H9 (cell line): ENCODE results near the gene TGFB3. TPM values are rescaled to one million over a fixed set of nuclear protein-coding genes. Genes with fewer than 3 reads are reported as not detected.

Source experiments
- DNase-seq: peaks from one replicate; pipeline ENCODE4 v3.0.0-alpha.2; 2017
- H2AFZ ChIP-seq: one replicate; pipeline ENCODE4 v1.6.1; 2013; ENCODE audit warnings: mild to moderate bottlenecking, low read length, control low read depth, moderate library complexity
- H2AK5ac ChIP-seq: 2 replicates; pipeline ENCODE4 v1.6.1; 2013; ENCODE audit warnings: low read length, control low read depth, mixed read lengths; ENCODE audit not compliant: insufficient read length
- H2BK120ac ChIP-seq: one replicate; pipeline ENCODE4 v1.6.1; 2013; ENCODE audit warnings: low read depth, mild to moderate bottlenecking, low read length, control low read depth, inconsistent platforms; ENCODE audit not compliant: poor library complexity, severe bottlenecking
- H2BK12ac ChIP-seq: 2 replicates; pipeline ENCODE4 v1.6.1; 2013; ENCODE audit warnings: low read length, control low read depth, mixed read lengths, low read depth; ENCODE audit not compliant: insufficient read length
- H2BK15ac ChIP-seq: 2 replicates; pipeline ENCODE4 v1.6.1; 2013; ENCODE audit warnings: low read depth, low read length, control low read depth
- H2BK20ac ChIP-seq: one replicate; pipeline ENCODE4 v1.6.1; 2013; ENCODE audit warnings: low read depth, mild to moderate bottlenecking, low read length, control low read depth, inconsistent platforms; ENCODE audit not compliant: poor library complexity, severe bottlenecking
- H2BK5ac ChIP-seq: 2 replicates; pipeline ENCODE4 v1.6.1; 2013; ENCODE audit warnings: low read length, control low read depth, mixed read lengths; ENCODE audit not compliant: insufficient read length
- H3K14ac ChIP-seq: 2 replicates; pipeline ENCODE4 v1.6.1; 2013; ENCODE audit warnings: low read length, control low read depth; ENCODE audit not compliant: insufficient read depth
- H3K18ac ChIP-seq: 2 replicates; pipeline ENCODE4 v1.6.1; 2013; ENCODE audit warnings: low read depth, mild to moderate bottlenecking, mixed read lengths, low read length, control low read depth; ENCODE audit not compliant: insufficient read length
- H3K23ac ChIP-seq: 2 replicates; pipeline ENCODE4 v1.6.1; 2013; ENCODE audit warnings: low read length, control low read depth, mixed read lengths, low read depth; ENCODE audit not compliant: insufficient read length
- H3K23me2 ChIP-seq: 2 replicates; pipeline ENCODE4 v1.6.1; 2013; ENCODE audit warnings: low read depth, mild to moderate bottlenecking, mixed read lengths, low read length, control low read depth; ENCODE audit not compliant: insufficient read length, poor library complexity, severe bottlenecking
- H3K27ac ChIP-seq: 2 replicates; pipeline ENCODE4 v1.5.1; 2013; ENCODE audit warnings: low read length, control low read depth, mixed read lengths, low read depth; ENCODE audit not compliant: insufficient read length
- H3K27me3 ChIP-seq: 2 replicates; pipeline ENCODE4 v1.6.1; 2013; ENCODE audit warnings: low read length, control low read depth, inconsistent platforms; ENCODE audit not compliant: insufficient read depth
- H3K4ac ChIP-seq: 2 replicates; pipeline ENCODE4 v1.6.1; 2013; ENCODE audit warnings: low read depth, mild to moderate bottlenecking, control low read depth, inconsistent platforms, low read length, moderate library complexity
- H3K4me1 ChIP-seq: 2 replicates; pipeline ENCODE4 v1.6.1; 2013; ENCODE audit warnings: low read length, control low read depth, inconsistent platforms; ENCODE audit not compliant: insufficient read depth
- H3K4me2 ChIP-seq: 2 replicates; pipeline ENCODE4 v1.6.1; 2013; ENCODE audit warnings: low read length, control low read depth, mixed read lengths; ENCODE audit not compliant: insufficient read length, insufficient read depth
- H3K56ac ChIP-seq: 2 replicates; pipeline ENCODE4 v1.6.1; 2013; ENCODE audit warnings: low read depth, mild to moderate bottlenecking, mixed read lengths, low read length, control low read depth; ENCODE audit not compliant: insufficient read length
- H3K79me1 ChIP-seq: 2 replicates; pipeline ENCODE4 v1.6.1; 2013; ENCODE audit warnings: low read depth, mild to moderate bottlenecking, moderate library complexity, low read length, control low read depth, inconsistent platforms; ENCODE audit not compliant: insufficient read depth, poor library complexity, severe bottlenecking
- H3K79me2 ChIP-seq: 2 replicates; pipeline ENCODE4 v1.6.1; 2013; ENCODE audit warnings: low read length, control low read depth, inconsistent platforms; ENCODE audit not compliant: insufficient read depth
- H3K9ac ChIP-seq: 2 replicates; pipeline ENCODE4 v1.6.1; 2013; ENCODE audit warnings: low read length, control low read depth, mixed read lengths; ENCODE audit not compliant: insufficient read length; ENCODE audit errors: extremely low read depth
- H3K9me3 ChIP-seq: one replicate; pipeline ENCODE4 v1.6.1; 2013; ENCODE audit warnings: low read depth, low read length, inconsistent platforms; ENCODE audit not compliant: control insufficient read depth
- H3T11ph ChIP-seq: one replicate; pipeline ENCODE4 v1.6.1; 2013; ENCODE audit warnings: mild to moderate bottlenecking, low read length, control low read depth, inconsistent platforms
- H4K20me1 ChIP-seq: one replicate; pipeline ENCODE4 v1.6.1; 2013; ENCODE audit not compliant: control insufficient read depth, insufficient read length, insufficient read depth
- H4K5ac ChIP-seq: 2 replicates; pipeline ENCODE4 v1.6.1; 2013; ENCODE audit warnings: low read depth, mild to moderate bottlenecking, mixed read lengths, low read length, control low read depth; ENCODE audit not compliant: insufficient read length
- H4K8ac ChIP-seq: replicated peaks from 2 replicates; pipeline ENCODE4 v1.6.1; 2013; ENCODE audit warnings: low read length, control low read depth, mixed read lengths, low read depth; ENCODE audit not compliant: insufficient read length
- H4K91ac ChIP-seq: 2 replicates; pipeline ENCODE4 v1.6.1; 2013; ENCODE audit warnings: low read depth, mild to moderate bottlenecking, moderate library complexity, mixed read lengths, low read length, control low read depth; ENCODE audit not compliant: insufficient read length
- H3K27ac Mint-ChIP-seq, 3 experiments: 2 replicates in 2 of 3; 3 replicates in 1 of 3; pipeline ENCODE4 v1.8.0; 2020 to 2021; ENCODE audit warnings: mixed read lengths in 3 of 3, mild to moderate bottlenecking in 1 of 3, moderate library complexity in 1 of 3
- H3K27me3 Mint-ChIP-seq: 2 replicates; pipeline ENCODE4 v1.8.0; 2021; ENCODE audit warnings: low read depth, mild to moderate bottlenecking, moderate library complexity, mixed read lengths
- H3K36me3 Mint-ChIP-seq, 3 experiments: 2 replicates in 2 of 3; 3 replicates in 1 of 3; pipeline ENCODE4 v1.8.0; 2020 to 2021; ENCODE audit warnings: low read depth in 3 of 3, mixed read lengths in 3 of 3; ENCODE audit not compliant: insufficient read depth in 1 of 3
- H3K4me1 Mint-ChIP-seq, 2 experiments: 2 replicates each; pipeline ENCODE4 v1.8.0; 2020; ENCODE audit warnings: mixed read lengths in 2 of 2
- H3K4me3 Mint-ChIP-seq, 2 experiments: 2 replicates in 1 of 2; 3 replicates in 1 of 2; pipeline ENCODE4 v1.8.0; 2020 to 2021; ENCODE audit warnings: mild to moderate bottlenecking in 2 of 2, mixed read lengths in 2 of 2, moderate library complexity in 1 of 2
- H3K9me3 Mint-ChIP-seq, 2 experiments: 2 replicates in 1 of 2; 3 replicates in 1 of 2; pipeline ENCODE4 v1.8.0; 2020; ENCODE audit warnings: mild to moderate bottlenecking in 2 of 2, mixed read lengths in 2 of 2, moderate library complexity in 1 of 2
- CTCF ChIP-seq: fragments of 200-600 bp; sonication (generic); conservative IDR thresholded peaks from 3 replicates; pipeline ENCODE4 v1.8.0; 2021; ENCODE audit warnings: antibody characterized with exemption, mild to moderate bottlenecking
- WGBS: extraction: QIAGEN DNeasy Blood & Tissue Kit; methylation state at CpG from one replicate; pipeline ENCODE4 v1.1.7; 2013; ENCODE audit warnings: missing lambda C conversion rate, low lambda C conversion rate, mixed read lengths; ENCODE audit not compliant: insufficient read length; ENCODE audit errors: extremely low coverage; 5-methylcytosine and 5-hydroxymethylcytosine counted together
- total RNA-seq: library from RNA; stranded (reverse); gene quantifications from 2 replicates; pipeline ENCODE4 v1.2.1, GENCODE V29; 2021

TGFB3 gene
- total RNA-seq, 1 experiment from 2014 or later: 0.37 TPM

GRCh38 chr14:76015191-76015590 lies 33.4 kb upstream of the TGFB3 start:
- H3K23ac ChIP-seq: no peak overlapping the region
- H2BK12ac ChIP-seq: no peak overlapping the region
- H4K8ac ChIP-seq: no peak overlapping the region
- H3K4me1 ChIP-seq: 0 out of 2 replicates have a peak, but pooled peaks cover 2% of the 10 kb centered on the region
- no peak overlapping the region for H2AK5ac ChIP-seq
- H3K9me3 ChIP-seq: no peaks in the 10 kb centered on the region
- peaks cover 0 to 4% of the 10 kb centered on the region in 2 experiments; a peak in 2 of 5 replicates for H3K9me3 Mint-ChIP-seq
- H4K5ac ChIP-seq: no peak overlapping the region
- H2BK120ac ChIP-seq: no peak overlapping the region
- no CpG with 5 or more reads among the region's 1 CpG for WGBS
- no peak overlapping the region for H3K4ac ChIP-seq
- no peaks in the 10 kb centered on the region for H3K79me1 ChIP-seq
- no peak overlapping the region for H3K4me3 Mint-ChIP-seq
- no peak overlapping the region for H3K27ac ChIP-seq
- peaks cover 5 to 22% (median 22%) of the 10 kb centered on the region in 3 experiments for H3K36me3 Mint-ChIP-seq
- TF ChIP-seq CTCF: no peak
- no peak overlapping the region for H3K9ac ChIP-seq
- no peak overlapping the region for H3K4me2 ChIP-seq
- DNase-seq: no peak
- H3K4me1 Mint-ChIP-seq: peaks cover 13 to 21% of the 10 kb centered on the region in 2 experiments
- no peak overlapping the region for H3K56ac ChIP-seq
- no peak overlapping the region for H3T11ph ChIP-seq
- no peaks in the 10 kb centered on the region for H4K20me1 ChIP-seq
- H2BK20ac ChIP-seq: no peak overlapping the region
- no peaks in the 10 kb centered on the region for H3K27me3 Mint-ChIP-seq
- H3K18ac ChIP-seq: no peak overlapping the region
- H2AFZ ChIP-seq: no peak overlapping the region
- H3K23me2 ChIP-seq: no peaks in the 10 kb centered on the region
- H3K27ac Mint-ChIP-seq: no peak overlapping the region; a peak in 1 of 7 replicates
- no peak overlapping the region for H2BK15ac ChIP-seq
- H4K91ac ChIP-seq: no peak overlapping the region
- H3K27me3 ChIP-seq: no peaks in the 10 kb centered on the region
- no peak overlapping the region for H2BK5ac ChIP-seq
- H3K14ac ChIP-seq: no peak overlapping the region
- no peaks in the 10 kb centered on the region for H3K79me2 ChIP-seq
